ENCODE measurements around the gene SLC22A8.

SLC22A8 gene

DNA sequence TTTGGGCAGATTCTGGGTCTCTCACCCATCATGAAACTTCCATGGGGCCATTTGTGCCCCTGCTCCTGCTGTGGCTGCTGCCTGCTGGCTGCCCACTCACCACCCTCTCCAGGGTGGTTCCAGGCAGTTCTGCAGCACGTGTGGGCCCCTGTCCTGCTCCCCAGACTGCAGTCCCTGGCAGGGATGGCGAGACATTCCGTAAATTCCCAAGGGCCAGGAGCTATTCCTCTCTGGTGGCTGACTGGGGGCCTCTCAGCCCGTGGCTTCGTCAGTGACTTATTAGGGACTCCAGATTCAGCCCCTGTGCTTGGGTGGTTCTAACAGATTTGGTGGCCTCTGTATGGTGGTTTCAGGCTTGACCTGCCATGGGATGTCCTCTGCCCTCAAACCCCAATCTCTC lies 3.9 kb upstream of the SLC22A8 start:
- H3K9ac ChIP-seq, result no peak overlapping the region
- no peaks in the 10 kb centered on the region for H3K79me2 ChIP-seq (ENCODE audit: insufficient read depth, low read depth)
- H3K4me1 ChIP-seq (ENCODE audit: low read depth, poor library complexity, severe bottlenecking), result peaks cover 3% of the 10 kb centered on the region
- no peak overlapping the region for H3K27ac ChIP-seq
- no peaks in the 10 kb centered on the region for H3K36me3 ChIP-seq (ENCODE audit: insufficient read depth)
- no peaks in the 10 kb centered on the region for H3K27me3 ChIP-seq (ENCODE audit: insufficient read depth, low read depth)
- H4K20me1 ChIP-seq (ENCODE audit: insufficient read depth), result no peaks in the 10 kb centered on the region
- no peak overlapping the region for H3K4me3 ChIP-seq (IDR thresholded peaks at IDR 0.05; ENCODE audit: insufficient read depth, low read depth, low read length)
- H2AFZ ChIP-seq (ENCODE audit: low read depth), result no peak overlapping the region
- TF ChIP-seq, protein P1, sequence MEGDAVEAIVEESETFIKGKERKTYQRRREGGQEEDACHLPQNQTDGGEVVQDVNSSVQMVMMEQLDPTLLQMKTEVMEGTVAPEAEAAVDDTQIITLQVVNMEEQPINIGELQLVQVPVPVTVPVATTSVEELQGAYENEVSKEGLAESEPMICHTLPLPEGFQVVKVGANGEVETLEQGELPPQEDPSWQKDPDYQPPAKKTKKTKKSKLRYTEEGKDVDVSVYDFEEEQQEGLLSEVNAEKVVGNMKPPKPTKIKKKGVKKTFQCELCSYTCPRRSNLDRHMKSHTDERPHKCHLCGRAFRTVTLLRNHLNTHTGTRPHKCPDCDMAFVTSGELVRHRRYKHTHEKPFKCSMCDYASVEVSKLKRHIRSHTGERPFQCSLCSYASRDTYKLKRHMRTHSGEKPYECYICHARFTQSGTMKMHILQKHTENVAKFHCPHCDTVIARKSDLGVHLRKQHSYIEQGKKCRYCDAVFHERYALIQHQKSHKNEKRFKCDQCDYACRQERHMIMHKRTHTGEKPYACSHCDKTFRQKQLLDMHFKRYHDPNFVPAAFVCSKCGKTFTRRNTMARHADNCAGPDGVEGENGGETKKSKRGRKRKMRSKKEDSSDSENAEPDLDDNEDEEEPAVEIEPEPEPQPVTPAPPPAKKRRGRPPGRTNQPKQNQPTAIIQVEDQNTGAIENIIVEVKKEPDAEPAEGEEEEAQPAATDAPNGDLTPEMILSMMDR (conservative IDR thresholded peaks at IDR 0.05; ENCODE audit: low read depth, low read length), result no peak
- H3K4me2 ChIP-seq, result no peak overlapping the region

DNA sequence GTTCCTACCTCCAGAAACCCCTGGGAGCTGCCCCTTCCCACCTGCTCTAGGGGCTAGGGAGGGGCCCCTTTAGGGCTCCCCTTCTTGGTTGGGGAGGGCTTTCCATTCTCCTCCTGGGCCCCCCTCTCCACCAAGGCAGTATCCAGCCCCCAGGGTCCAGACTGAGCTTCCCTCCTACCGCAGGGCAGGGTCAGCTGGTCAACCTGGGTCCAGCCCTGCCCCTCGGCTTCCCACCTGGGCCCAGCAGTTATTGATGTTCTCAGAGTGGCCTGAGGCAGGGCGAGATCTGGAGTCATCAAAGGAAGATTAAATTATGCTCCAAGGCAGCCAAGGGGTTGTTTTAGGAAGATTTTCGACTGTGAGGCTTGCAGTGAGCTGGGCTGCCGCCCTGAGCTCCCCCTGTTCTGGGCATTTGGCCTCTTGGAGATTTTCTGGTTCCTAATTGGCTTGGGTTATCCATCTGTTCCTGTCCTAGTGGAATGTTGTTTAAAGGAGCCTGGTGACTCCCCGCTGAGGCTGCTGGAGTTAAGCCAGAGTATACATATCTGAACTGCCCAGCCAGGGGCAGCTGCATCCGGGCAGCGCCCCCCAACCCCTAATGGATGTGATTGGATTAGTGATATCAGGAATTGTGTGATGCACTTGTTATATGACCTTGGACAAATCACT lies 1.8 kb upstream of the SLC22A8 start:
- no peaks in the 10 kb centered on the region for H3K27me3 ChIP-seq (ENCODE audit: insufficient read depth, low read depth)
- H4K20me1 ChIP-seq (ENCODE audit: insufficient read depth), result no peaks in the 10 kb centered on the region
- H2AFZ ChIP-seq (ENCODE audit: low read depth), result no peak overlapping the region
- no peaks in the 10 kb centered on the region for H3K79me2 ChIP-seq (ENCODE audit: insufficient read depth, low read depth)
- TF ChIP-seq, protein P1 (conservative IDR thresholded peaks at IDR 0.05; ENCODE audit: low read depth, low read length), result no peak
- no peak overlapping the region for H3K9ac ChIP-seq
- H3K27ac ChIP-seq, result no peak overlapping the region
- H3K4me2 ChIP-seq, result no peak overlapping the region
- no peak overlapping the region for H3K4me3 ChIP-seq (IDR thresholded peaks at IDR 0.05; ENCODE audit: insufficient read depth, low read depth, low read length)
- H3K4me1 ChIP-seq (ENCODE audit: low read depth, poor library complexity, severe bottlenecking), result no peaks in the 10 kb centered on the region
- H3K36me3 ChIP-seq (ENCODE audit: insufficient read depth), result no peaks in the 10 kb centered on the region

DNA sequence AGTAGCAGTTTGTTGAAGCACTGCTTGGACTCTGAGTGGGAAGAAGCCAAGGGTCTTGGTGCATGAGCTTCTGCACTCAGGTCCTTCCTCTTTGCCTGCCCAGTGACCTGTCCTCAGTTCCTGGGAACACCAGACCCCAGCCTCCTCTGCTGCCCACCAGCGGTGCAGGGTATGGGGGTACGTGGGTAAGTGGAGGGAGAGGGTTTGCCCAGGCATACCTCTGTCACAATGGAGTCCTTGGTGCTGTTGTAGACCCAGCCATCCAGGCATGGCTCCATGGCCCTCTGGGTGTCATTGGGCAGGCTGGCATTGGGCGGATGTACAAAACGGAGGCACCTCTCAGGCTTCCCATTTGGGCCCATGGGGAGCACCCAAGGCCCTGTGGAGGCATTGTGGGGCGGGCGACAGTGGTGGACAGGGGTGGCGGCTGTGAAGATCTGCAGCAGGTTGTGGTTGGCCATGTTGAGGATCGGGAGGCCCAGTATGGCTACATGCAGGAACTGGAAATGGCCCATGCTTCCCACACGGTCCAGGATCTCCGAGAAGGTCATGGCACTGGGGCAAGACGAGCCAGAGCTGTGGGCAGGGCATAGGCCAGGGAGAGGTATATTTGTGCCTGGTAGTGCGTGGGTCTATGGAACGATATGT lies 1.1 kb downstream of the SLC22A8 start:
- Histone ChIP-seq H4K20me1 (ENCODE audit: insufficient read depth) (no peaks in the 10 kb centered on the region), H3K27me3 (ENCODE audit: insufficient read depth, low read depth) (no peaks in the 10 kb centered on the region), H3K4me1 (ENCODE audit: low read depth, poor library complexity, severe bottlenecking) (no peaks in the 10 kb centered on the region), H3K36me3 (ENCODE audit: insufficient read depth) (no peaks in the 10 kb centered on the region), H3K9ac (no peak overlapping the region), H3K4me2 (no peak overlapping the region), H3K79me2 (ENCODE audit: insufficient read depth, low read depth) (no peaks in the 10 kb centered on the region), H2AFZ (ENCODE audit: low read depth) (no peak overlapping the region), H3K27ac (no peak overlapping the region), H3K4me3 (IDR thresholded peaks at IDR 0.05; ENCODE audit: insufficient read depth, low read depth, low read length) (no peak overlapping the region)
- TF ChIP-seq, protein P1 (conservative IDR thresholded peaks at IDR 0.05; ENCODE audit: low read depth, low read length), result no peak

GRCh38 chr11:63012839-63013238 lies 2.8 kb downstream of the SLC22A8 start:
- Histone ChIP-seq H3K36me3 (ENCODE audit: insufficient read depth) (no peaks in the 10 kb centered on the region), H3K4me2 (no peak overlapping the region), H3K27ac (no peak overlapping the region), H4K20me1 (ENCODE audit: insufficient read depth) (no peaks in the 10 kb centered on the region), H3K9ac (no peak overlapping the region), H3K79me2 (ENCODE audit: insufficient read depth, low read depth) (no peaks in the 10 kb centered on the region), H3K4me3 (IDR thresholded peaks at IDR 0.05; ENCODE audit: insufficient read depth, low read depth, low read length) (no peak overlapping the region), H3K27me3 (ENCODE audit: insufficient read depth, low read depth) (no peaks in the 10 kb centered on the region), H3K4me1 (ENCODE audit: low read depth, poor library complexity, severe bottlenecking) (no peaks in the 10 kb centered on the region), H2AFZ (ENCODE audit: low read depth) (no peak overlapping the region)
- TF ChIP-seq, protein P1 (conservative IDR thresholded peaks at IDR 0.05; ENCODE audit: low read depth, low read length), result no peak

Data from KMS-11 (cell line).